GM18867 (cell line): Measurements from ENCODE around the gene TIAM1.

Source experiments
- ATAC-seq: cut with Tn5 transposase; IDR thresholded peaks from one replicate; pipeline ENCODE4 v1.9.1; 2021; ENCODE audit warnings: mild to moderate bottlenecking, moderate library complexity; ENCODE audit not compliant: unreplicated experiment

Gene TIAM1

DNA sequence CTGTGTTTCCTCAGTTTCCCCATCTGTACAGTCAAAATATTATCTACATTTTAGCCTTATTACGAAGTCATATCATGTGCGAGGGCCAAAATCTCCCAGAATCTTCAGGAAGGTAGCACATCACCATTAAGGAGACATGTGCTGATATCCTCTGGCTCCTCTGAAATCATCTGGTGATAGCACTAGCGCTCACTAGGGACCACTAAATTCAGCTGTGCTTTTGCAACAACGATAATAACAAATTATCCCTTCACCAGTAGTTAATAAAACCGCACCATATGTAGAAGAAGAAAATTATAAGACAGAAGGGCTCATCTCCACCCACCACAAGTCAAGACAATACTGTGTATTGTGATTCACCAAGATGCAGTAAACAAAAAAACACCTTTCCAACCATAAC, 53.3 kb downstream of the TIAM1 start:
- ATAC-seq = no peak

DNA sequence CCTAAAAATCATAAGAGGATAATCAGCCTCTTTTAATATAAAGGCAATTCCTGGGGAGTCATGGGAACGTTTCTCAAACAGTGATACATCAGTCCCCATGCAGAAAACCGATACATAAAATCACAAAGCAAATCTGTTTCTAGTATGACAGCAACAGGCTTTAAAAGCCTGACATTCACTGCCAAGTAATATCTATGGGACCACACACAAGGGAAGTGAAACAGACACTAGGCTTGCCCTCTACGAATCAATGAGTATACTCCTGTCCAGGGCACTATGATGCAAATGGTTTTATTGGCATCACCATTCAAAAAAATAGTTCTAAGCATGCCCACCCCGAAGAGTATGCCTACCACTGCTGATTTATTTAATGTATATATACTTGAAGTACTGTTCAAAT, 54.4 kb downstream of the TIAM1 start:
- ATAC-seq = peak; percentile 51

DNA sequence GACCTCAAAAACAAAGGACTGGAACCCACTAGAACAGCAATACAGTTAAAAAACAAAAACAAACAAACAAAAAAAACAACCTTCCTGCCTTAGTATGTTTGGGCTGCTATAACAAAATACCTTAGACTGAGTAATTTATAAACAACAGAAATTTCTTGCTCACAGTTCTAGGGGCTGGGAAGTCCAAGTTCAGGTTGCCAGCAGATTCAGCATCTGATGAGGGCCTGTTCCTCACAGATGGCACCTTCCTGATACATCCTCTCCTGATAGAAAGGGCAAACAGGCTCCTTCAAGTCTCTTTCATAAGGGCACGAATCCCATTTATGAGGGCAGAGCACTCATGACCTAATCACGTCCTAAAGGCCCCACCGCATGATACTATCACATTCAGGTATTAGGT, 55.9 kb downstream of the TIAM1 start:
- no peak for ATAC-seq

GRCh38 chr21:31287201-31287600, 56.9 kb downstream of the TIAM1 start:
- no peak for ATAC-seq

DNA sequence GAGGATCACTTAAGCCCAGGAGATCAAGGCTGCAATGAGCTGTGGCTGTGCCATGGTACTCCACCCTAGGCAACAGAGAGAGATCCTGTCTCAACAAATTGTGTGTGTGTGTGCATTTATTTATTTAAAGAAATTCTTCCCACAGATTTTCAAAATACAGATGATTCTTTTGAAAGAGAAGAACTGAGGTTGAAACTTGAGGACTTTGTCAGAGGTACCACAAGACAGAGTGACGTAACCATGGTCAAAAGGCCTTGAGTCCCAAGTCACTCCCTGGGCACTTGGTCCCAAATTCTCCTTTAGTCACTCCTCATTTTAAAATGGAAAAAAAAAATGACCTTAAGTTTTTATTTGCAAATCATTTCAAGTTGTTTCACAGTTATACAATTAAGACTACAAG, 57.4 kb downstream of the TIAM1 start:
- no peak for ATAC-seq

GRCh38 chr21:31284797-31285397, 59.2 kb downstream of the TIAM1 start:
- ATAC-seq = no peak

DNA sequence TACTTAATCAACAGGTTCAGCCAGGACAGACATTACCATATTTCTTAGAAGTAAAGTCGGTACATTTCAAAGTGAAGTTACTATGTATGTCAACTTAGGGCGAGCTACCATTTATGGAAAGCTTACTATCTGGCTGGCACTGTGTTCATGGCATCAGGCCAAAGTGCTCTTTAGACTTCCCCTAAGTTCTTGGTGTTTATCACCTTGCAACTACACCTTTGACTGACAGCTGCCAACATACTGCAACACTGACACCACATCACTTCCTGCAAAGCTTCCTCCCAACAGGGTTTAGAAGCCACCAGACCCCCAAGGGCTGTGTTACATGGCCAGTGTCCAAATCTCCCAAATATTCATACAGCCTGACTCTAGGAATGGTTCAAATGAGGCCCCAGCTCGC, 61.0 kb downstream of the TIAM1 start:
- no peak for ATAC-seq

- no peak for ATAC-seq
Measured at GRCh38 chr21:31282095-31282709, 61.9 kb downstream of the TIAM1 start.

DNA sequence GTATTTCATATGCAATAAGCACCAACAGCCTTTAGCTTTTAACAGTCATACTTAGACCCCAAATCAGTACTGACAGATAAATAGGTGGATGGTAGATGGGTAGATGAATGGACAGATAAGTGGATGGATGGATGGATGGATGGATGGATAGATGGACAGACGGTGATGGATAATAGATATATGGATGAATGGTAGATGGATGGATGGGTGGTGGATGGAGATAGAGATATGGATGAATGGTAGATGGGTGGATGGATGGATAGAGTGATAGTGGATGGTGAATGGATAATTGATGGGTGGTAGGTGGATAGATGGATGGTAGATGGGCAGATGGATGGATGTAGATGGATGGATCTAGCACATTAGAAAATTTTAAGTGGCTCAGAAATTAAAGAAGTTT, 62.5 kb downstream of the TIAM1 start:
- no peak for ATAC-seq

- ATAC-seq = no peak
Measured at GRCh38 chr21:31279986-31280385, 64.1 kb downstream of the TIAM1 start.

DNA sequence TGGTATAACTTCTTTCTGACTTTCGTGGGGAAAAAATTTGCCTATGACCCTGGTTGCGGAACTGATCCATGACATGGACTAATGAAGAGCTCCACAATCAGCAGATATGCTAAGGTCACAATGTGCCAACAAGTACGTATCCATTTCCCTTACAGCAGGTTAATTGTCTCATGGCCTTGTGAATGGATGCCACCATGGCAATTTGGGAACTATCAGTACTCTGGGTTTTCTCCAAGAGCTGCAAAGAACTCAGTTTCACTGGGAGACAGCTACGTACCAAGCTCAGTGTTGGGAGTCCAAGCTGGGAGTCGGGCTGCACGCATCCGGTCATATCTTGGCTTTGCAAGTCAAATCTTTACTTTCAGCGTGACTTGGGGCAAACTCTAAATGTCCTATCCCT, 64.8 kb downstream of the TIAM1 start:
- no peak for ATAC-seq

- ATAC-seq = no peak
Measured at GRCh38 chr21:31278511-31279130, 65.4 kb downstream of the TIAM1 start.

DNA sequence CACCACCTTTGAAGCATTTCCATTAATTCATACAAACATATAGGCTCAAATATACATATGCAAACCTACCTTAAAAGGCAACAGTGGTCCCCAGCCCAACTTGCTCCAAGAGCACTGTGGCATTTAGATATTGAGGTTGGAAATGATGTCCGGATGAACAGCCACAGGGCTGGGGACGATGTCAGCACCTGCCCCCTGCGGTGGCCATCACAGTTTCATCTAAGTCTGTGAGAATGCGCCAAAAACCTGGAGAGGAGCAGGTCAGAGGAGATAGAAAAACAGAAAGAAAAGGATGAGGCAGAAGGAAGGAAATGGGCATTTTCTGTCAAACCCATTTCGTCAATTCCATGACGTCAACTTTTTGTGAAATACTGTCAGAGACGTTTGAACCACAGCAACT, 67.4 kb downstream of the TIAM1 start:
- no peak for ATAC-seq

DNA sequence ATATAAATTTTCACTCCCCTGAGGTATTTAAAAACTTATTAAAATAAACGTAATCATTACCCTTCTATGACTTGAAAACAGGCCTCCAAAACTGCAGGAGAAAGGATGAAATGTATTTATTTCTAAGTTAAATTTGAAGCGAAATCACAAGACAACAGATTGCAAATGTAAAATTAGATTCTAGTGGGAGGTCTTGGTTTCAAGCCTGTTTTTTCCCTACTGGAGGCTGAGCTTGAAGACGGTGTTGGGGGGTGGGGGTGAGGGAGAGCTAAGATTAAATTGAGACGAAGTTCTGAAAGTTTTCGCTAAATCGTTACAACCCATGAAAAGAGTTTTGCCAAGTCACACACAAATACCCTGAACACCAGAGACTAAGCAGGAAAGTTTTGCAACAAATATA, 68.2 kb downstream of the TIAM1 start:
- ATAC-seq = no peak

DNA sequence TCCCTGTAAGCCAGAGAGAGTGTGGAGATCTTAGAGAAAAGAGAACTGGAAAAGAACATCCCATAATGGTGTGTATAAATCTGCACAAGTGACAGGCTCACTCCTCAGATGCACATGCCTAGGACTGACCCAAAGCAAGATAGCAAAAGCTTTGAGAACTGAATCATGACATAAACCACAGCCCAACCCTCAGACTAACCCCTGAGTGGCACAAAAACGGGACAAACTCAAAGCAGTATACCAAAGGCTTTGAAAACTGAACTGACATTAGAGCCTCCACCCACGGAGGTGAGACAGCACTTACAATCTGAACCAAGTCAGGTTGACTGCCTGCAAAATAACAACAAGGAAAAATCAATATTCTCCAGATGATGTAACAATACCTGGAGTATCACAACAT, 70.8 kb downstream of the TIAM1 start:
- no peak for ATAC-seq

- no peak for ATAC-seq
Measured at GRCh38 chr21:31268090-31268489, 76.0 kb downstream of the TIAM1 start.

DNA sequence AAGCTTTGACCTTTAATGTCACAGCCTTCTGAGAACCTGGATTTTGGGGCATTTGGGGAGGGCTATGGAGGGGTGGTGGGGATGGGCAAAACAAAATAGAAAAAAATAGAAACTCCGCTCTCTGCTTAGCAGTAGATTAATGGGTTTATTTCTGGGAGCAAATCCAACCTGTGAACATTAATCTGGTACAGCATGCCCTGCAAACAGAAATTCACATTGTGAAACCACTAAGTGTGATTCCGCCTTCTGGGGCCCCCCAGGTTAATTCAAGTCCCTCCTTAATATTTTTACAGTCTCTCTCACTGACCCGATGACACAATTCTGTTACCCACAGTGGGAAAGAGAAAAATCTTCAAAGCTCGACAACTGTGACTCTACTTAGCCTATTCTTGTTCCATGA, 76.4 kb downstream of the TIAM1 start:
- no peak for ATAC-seq

- ATAC-seq = no peak
Measured at GRCh38 chr21:31266241-31266640, 77.8 kb downstream of the TIAM1 start.

GRCh38 chr21:31265366-31266013, 78.6 kb downstream of the TIAM1 start:
- ATAC-seq = no peak

GRCh38 chr21:31264574-31264973, 79.5 kb downstream of the TIAM1 start:
- ATAC-seq = no peak

DNA sequence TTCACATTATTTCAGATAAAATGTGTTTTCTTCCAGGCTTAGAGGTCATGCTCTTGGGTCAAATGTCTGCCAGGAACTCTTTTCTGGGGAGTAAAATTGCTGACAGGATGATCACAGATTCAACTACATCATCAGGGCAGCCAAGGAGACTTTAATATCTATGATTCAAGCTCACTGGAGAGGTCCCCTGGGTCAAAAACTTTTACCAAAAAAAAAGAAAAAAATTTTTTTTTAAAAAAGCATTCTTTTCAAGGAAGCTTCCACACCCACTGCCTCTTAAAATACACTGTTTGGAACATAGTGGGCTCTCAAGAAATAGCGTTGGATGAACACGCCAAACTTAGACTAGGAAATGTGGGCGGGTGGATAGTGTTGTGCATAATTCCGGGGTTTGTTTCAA, 81.3 kb downstream of the TIAM1 start:
- ATAC-seq = no peak

DNA sequence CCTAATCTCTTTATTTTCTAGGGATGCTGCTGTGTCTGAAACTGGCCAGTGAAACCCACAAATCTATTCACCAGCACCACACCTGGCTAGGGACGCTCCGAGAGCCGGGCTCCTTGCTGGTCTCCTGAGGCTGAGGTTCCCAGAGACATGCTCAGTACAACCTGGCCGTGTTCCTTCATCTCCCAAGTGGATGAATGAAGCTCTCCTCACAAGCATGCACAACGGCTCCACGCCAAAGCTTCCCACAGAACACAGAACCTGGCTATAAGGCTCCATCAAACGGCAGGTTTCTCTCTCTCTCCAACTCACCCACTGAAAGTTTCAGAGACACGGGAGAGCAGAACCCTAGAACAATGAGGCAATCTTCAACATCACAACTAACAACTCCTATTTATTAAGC, 82.3 kb downstream of the TIAM1 start:
- ATAC-seq = no peak
